ENCODE results near the gene KATNIP.
"Not testable (repeated sequence)": the region's sequence is repeated elsewhere in the genome, so short reads cannot be mapped to it uniquely, and the experiment has no call there.

Gene KATNIP

DNA sequence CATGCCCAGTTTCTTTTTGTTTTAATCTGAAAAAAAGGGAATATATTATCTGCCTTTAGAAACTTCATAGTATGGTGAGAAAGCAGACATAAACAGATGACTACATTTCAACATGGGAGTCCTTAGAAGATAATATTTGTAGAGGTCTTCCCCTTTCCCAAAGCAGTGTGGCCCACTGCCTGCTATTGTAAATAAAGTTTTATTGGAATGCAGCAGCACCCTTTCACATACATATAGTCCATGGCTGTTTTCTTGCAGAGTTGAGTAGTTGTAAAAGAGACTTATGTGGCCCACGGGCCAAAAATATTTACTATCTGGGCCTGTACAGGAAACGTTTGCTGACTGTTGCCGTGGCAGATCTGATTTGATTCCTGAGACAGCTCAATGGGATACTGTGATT is 8.5 kb downstream of the KATNIP start:
- POLR2A ChIA-PET (ENCODE audit: low non-redundant PET) = no interaction called here
- no peak overlapping the region for H3K27ac ChIP-seq
- CTCF ChIA-PET = no interaction called here

DNA sequence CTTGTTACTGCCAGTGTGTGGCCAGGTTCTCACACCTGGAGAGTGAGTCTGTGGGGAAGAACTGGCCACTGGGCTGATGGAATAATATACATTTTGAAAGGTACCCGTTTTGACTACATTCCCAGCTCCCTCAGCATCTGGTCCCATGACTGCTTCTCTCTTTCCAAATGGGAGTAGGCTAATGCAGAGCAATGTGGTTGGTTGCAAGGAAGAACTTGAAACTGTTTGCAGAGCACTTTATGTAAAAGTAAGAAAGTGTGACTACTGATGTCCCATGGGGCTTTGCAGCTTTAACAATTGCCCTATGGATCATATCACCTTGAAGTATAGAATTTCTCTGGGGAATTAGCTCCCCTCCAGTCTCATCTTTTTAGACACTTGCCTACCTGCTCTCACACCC is 9.0 kb downstream of the KATNIP start:
- ChIA-PET POLR2A (ENCODE audit: low non-redundant PET) (no interaction called here), CTCF (no interaction called here)
- no peak overlapping the region for H3K27ac ChIP-seq
- DNase-seq (ENCODE audit: low spot score) = no peak
- no peak for TF ChIP-seq CTCF (conservative IDR thresholded peaks at IDR 0.05; ENCODE audit: low read depth)

More for the DNA sequence above, 8.5 kb downstream of the KATNIP start:
- TF ChIP-seq CTCF (conservative IDR thresholded peaks at IDR 0.05; ENCODE audit: low read depth) = no peak
- DNase-seq (ENCODE audit: low spot score) = no peak

DNA sequence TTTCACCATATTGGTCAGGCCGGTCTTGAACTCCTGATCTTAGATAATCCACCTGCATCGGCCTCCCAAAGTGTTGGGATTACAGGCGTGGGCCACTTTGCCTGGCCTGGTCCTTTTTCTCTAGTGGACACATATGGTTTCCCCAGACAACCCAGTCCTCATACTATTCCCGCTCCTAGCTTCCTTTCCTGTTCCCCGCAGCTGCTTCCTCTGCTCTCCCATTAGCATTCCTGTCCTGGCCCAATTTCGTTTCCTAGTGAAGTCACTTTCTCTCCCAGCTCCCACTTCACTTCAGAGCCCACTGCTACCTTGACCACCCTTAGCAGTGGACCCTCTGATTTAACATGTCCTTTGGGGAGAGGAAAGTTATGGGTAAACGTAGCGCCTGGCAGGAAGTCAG is 11.3 kb downstream of the KATNIP start:
- TF ChIP-seq CTCF (conservative IDR thresholded peaks at IDR 0.05; ENCODE audit: low read depth) = no peak
- no peak overlapping the region for H3K27ac ChIP-seq
- no peak for DNase-seq (ENCODE audit: low spot score)
- ChIA-PET POLR2A (ENCODE audit: low non-redundant PET) (no interaction called here), CTCF (no interaction called here)

DNA sequence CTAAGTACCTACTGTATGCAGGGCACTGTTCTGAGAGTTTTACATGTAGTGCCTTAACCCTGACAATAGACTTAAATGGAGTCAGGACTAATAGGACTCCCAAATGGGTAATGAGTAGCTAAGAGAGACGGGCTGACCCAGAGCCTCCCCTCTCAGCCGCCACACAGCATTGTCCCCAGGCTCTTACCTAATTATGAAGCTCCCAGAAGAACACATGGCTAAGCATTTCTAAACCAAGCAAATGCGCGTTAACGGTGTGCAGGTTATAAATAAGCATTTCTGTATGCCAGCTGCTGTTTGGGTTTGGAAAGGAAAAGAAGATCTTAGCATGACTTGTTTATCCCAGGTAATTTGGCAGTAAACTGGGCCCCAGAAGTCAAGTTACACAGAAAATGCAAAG is 14.3 kb downstream of the KATNIP start:
- H3K27ac ChIP-seq = no peak overlapping the region
- DNase-seq (ENCODE audit: low spot score) = no peak
- TF ChIP-seq CTCF (conservative IDR thresholded peaks at IDR 0.05; ENCODE audit: low read depth) = no peak
- CTCF ChIA-PET = no interaction called here
- POLR2A ChIA-PET (ENCODE audit: low non-redundant PET) = no interaction called here

- no peak for DNase-seq (ENCODE audit: low spot score)
- CTCF ChIA-PET = interaction anchor here (0.7 kb wide), 1 partner anchor 23 kb away, joined by 4 read pairs; no protein-coding TSS in a partner anchor
- TF ChIP-seq CTCF (conservative IDR thresholded peaks at IDR 0.05; ENCODE audit: low read depth) = no peak
- H3K27ac ChIP-seq = 0 out of 2 replicates have a peak overlapping the region, but pooled peaks have one; percentile 2
- POLR2A ChIA-PET (ENCODE audit: low non-redundant PET) = no interaction called here
Observed at GRCh38 chr16:27566417-27566816, 16.5 kb downstream of the KATNIP start.

DNA sequence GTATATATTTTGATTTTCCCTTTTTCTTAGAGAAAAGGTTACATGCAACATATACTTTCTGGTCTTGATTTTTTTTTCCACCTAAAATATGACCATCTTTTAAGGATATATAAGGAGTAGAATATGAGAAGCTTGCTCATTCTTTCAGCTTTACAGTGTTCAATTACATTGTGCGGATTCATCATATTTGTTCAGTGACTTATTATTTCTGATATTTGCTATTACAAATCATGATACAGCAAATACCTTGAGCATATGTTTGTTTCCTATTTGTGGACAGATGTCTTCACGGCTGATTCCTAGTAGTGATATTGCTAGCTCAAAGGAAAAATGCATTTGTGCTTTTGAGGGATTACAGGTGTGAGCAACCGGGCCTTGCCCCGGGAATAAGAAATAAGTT is 18.1 kb downstream of the KATNIP start:
- no peak overlapping the region for H3K27ac ChIP-seq
- no peak for DNase-seq (ENCODE audit: low spot score)
- POLR2A ChIA-PET (ENCODE audit: low non-redundant PET) = no interaction called here
- TF ChIP-seq CTCF (conservative IDR thresholded peaks at IDR 0.05; ENCODE audit: low read depth) = no peak
- CTCF ChIA-PET = no interaction called here

GRCh38 chr16:27570986-27571385 is 21.0 kb downstream of the KATNIP start:
- H3K27ac ChIP-seq; POLR2A ChIA-PET (ENCODE audit: low non-redundant PET); DNase-seq (ENCODE audit: low spot score): not testable (repeated sequence)
- CTCF ChIA-PET = interaction anchor here (0.6 to 0.7 kb wide), 3 partner anchors 42 to 100 kb away, joined by 3 read pairs; no protein-coding TSS in a partner anchor
